HTERT RPE-1 (cell line): ENCODE results near the gene MORN3.

Source experiments
- in situ Hi-C: fragments of 300-500 bp; cut with MboI; formaldehyde crosslinking; loops from 4 replicates; pipeline ENCODE4 v1.14.3; 2020; ENCODE audit warnings: low sequenced_read_pairs

Gene MORN3

DNA sequence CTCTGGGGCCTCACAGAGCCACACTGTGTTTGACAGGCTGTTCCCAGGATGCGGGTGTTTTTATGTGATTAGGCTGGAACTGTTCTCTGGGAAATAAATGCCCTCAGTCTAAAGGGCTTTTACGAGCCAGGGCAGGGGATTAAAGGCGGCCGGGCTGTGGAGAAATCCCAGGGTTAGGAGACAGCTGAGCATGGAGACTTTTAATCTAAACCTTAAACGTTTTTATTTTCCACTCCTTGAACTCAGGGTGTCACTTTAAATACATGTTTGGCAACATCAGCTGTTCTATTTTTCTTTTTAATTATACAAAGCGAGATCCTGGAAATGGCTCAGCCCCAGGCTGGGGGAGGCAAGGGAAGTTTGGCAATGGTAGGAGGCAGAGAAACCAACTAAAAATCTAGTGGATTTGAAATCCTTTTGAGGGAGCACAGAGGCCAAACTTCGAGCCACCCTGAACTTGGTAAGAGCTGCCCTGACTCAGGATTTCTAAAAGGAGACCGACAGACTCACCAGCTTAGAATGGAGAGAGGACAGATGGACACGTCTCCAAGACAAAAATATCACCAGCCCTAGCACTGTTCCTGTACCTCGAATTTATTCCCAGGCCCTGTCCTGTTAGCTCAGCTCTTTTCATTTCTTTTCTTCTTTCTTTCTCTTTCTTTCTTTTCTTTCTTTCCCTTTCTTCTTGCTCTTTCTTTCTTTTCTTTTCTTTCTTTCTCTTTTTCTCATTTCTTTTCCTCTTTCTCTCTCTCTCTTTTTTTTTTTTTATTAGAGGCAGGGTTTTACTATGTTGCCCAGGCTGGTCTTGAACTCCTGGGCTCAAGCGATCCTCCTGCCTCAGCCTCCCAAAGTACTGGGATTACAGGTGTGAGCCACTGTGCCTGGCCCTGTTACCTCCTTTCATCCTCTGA is 59.0 kb downstream of the MORN3 start:
- in situ Hi-C loops = no loop called here

DNA sequence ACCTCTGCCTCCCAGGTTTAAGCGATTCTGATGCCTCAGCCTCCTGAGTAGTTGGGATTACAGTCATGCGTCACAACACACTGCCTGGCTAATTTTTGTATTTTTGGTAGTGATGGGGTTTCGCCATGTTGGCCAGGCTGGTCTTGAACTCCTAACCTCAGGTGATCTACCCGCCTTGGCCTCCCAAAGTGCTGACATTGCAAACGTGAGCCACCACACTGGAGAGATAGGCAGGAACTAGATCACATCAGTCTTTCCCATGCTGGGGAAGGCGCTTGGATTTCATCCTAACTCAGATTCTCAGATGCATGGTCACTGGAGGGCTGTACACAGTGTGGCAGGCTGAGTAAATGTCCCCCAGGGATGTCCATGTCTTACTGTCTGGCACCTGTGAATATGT is 61.2 kb downstream of the MORN3 start:
- in situ Hi-C loops = no loop called here

DNA sequence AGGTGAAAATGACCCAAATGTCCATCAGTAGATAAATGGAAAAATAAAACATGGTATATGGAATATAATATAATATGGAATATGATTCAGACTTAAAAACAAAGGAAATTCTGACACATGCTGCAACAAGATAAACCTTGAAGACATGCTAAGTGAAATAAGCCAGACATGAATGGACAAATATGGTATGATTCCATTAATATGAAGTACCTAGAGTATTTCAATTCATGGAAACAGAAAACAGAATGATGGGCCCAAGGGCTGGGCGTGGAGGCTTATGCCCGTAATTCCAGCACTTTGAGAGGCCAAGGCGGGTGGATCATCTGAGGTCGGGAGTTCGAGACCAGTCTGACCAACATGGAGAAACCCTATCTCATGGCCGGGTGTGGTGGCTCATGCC is 65.9 kb downstream of the MORN3 start:
- in situ Hi-C loops = no loop called here

- in situ Hi-C loops = no loop called here
Measured at GRCh38 chr12:121602766-121603165, 66.7 kb downstream of the MORN3 start.

DNA sequence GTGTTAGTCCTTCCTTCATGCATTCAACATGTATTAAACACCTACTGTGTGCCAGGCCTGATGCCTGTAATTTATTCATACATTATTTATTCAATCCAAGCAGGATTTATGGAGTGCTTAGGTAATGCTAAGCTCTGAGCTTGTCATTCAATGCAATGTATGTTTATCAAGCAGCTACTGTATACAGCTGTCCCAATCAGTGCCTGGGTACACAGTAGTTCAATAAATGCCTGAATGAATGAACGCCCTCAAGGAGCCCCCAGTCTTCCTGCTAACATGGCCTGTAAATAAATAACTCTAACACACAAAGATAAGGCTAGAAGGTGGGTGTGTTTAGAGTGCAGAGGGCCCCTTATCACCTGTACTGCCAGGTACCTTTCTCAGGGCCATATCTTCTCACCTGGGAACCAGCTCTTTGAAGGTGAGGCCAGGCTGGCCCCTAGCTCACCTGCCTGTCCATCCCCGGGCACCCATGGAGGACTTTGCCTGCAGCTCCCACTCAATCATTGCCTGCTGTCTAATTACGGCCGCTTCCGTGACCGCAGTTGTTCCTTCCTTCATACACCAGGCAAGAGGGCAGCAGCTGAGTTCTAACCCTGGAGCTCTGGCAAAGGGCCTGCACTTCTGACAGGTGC is 68.6 kb downstream of the MORN3 start:
- in situ Hi-C loops = no loop called here
